NCI-H1694 (cell line): Measurements from ENCODE around the gene PRCP.
"Not testable (repeated sequence)": the region's sequence is repeated elsewhere in the genome, so short reads cannot be mapped to it uniquely, and the experiment has no call there.

Experiments used
- DNase-seq: peaks from one replicate; lab custom pipeline; 2025; lab: John Stamatoyannopoulos, UW

PRCP gene

GRCh38 chr11:82900277-82901164, at the start of gene PRCP:
Gene PRCP, minus strand, starts transcription at chr11:82900430. Its CDS starts 28 bp downstream, at chr11:82900402.
- peak; percentile 68 for DNase-seq

- DNase-seq, result no peak
Measured at GRCh38 chr11:82949352-82949751, 49.1 kb upstream of the PRCP start.

- no peak for DNase-seq
Measured at GRCh38 chr11:82945682-82946081, 45.5 kb upstream of the PRCP start.

GRCh38 chr11:82945041-82945440, 44.8 kb upstream of the PRCP start:
- DNase-seq, result not testable (repeated sequence)

- no peak for DNase-seq
Measured at GRCh38 chr11:82944198-82944597, 44.0 kb upstream of the PRCP start.

GRCh38 chr11:82943430-82943829, 43.2 kb upstream of the PRCP start:
- DNase-seq, result not testable (repeated sequence)

GRCh38 chr11:82942376-82942775, 42.1 kb upstream of the PRCP start:
- no peak for DNase-seq

- no peak for DNase-seq
Measured at GRCh38 chr11:82939456-82939855, 39.2 kb upstream of the PRCP start.

- DNase-seq, result no peak
Measured at GRCh38 chr11:82937554-82937953, 37.3 kb upstream of the PRCP start.

- no peak for DNase-seq
Measured at GRCh38 chr11:82936261-82936660, 36.0 kb upstream of the PRCP start.

- DNase-seq, result no peak
Measured at GRCh38 chr11:82932564-82932963, 32.3 kb upstream of the PRCP start.

GRCh38 chr11:82930734-82931133, 30.5 kb upstream of the PRCP start:
- DNase-seq, result no peak

- DNase-seq, result no peak
Measured at GRCh38 chr11:82930229-82930628, 30.0 kb upstream of the PRCP start.

- DNase-seq, result no peak
Measured at GRCh38 chr11:82929121-82929520, 28.9 kb upstream of the PRCP start.

- peak; percentile 42 for DNase-seq
Measured at GRCh38 chr11:82927264-82927880, 27.1 kb upstream of the PRCP start.

- no peak for DNase-seq
Measured at GRCh38 chr11:82924522-82925224, 24.4 kb upstream of the PRCP start.

GRCh38 chr11:82922396-82923173, 22.4 kb upstream of the PRCP start:
- not testable (repeated sequence) for DNase-seq

GRCh38 chr11:82920227-82920626, 20.0 kb upstream of the PRCP start:
- DNase-seq, result not testable (repeated sequence)

GRCh38 chr11:82919786-82920185, 19.6 kb upstream of the PRCP start:
- DNase-seq, result not testable (repeated sequence)

GRCh38 chr11:82909015-82909640, 8.9 kb upstream of the PRCP start:
- DNase-seq, result no peak

- DNase-seq, result no peak
Measured at GRCh38 chr11:82908311-82908710, 8.1 kb upstream of the PRCP start.
